Epithelial cell of esophagus (primary cell): ENCODE data around the gene NSUN4.
A peak's percentile ranks its signal among the peaks of the same experiment; 100 is the strongest.
"Not testable (repeated sequence)": the region's sequence is repeated elsewhere in the genome, so short reads cannot be mapped to it uniquely, and the experiment has no call there.

Experiments used
- DNase-seq: peaks from one replicate; pipeline ENCODE4 v3.0.0; 2010; ENCODE audit warnings: low read depth
- H3K4me3 ChIP-seq: 2 replicates; pipeline ENCODE4 v1.5.1; 2011; ENCODE audit warnings: mild to moderate bottlenecking, low read length, control low read depth
- CTCF ChIP-seq: IDR thresholded peaks from 2 replicates; pipeline ENCODE4 v1.5.1; 2011; ENCODE audit warnings: low read depth, mild to moderate bottlenecking, low read length, control low read depth, inconsistent platforms; ENCODE audit not compliant: insufficient read depth; ENCODE audit errors: missing control alignments

NSUN4 gene

GRCh38 chr1:46315669-46316403 lies 24.8 kb upstream of the NSUN4 start:
- no peak for TF ChIP-seq CTCF
- no peak overlapping the region for H3K4me3 ChIP-seq
- peak; percentile 68 for DNase-seq

- TF ChIP-seq CTCF, result no peak
- H3K4me3 ChIP-seq, result no peak overlapping the region
- no peak for DNase-seq
Measured at GRCh38 chr1:46317323-46317722, 23.3 kb upstream of the NSUN4 start.

GRCh38 chr1:46319301-46319700 lies 21.3 kb upstream of the NSUN4 start:
- not testable (repeated sequence) for DNase-seq, H3K4me3 ChIP-seq

GRCh38 chr1:46319960-46320914 lies 20.4 kb upstream of the NSUN4 start:
- H3K4me3 ChIP-seq, DNase-seq: not testable (repeated sequence)

- not testable (repeated sequence) for H3K4me3 ChIP-seq, DNase-seq
Measured at GRCh38 chr1:46322191-46322590, 18.4 kb upstream of the NSUN4 start.

- not testable (repeated sequence) for DNase-seq, H3K4me3 ChIP-seq
Measured at GRCh38 chr1:46325285-46326076, 15.1 kb upstream of the NSUN4 start.

GRCh38 chr1:46328182-46328581 lies 12.4 kb upstream of the NSUN4 start:
- not testable (repeated sequence) for H3K4me3 ChIP-seq, DNase-seq

GRCh38 chr1:46329807-46330206 lies 10.8 kb upstream of the NSUN4 start:
- H3K4me3 ChIP-seq, DNase-seq: not testable (repeated sequence)

GRCh38 chr1:46330381-46330780 lies 10.2 kb upstream of the NSUN4 start:
- H3K4me3 ChIP-seq, DNase-seq: not testable (repeated sequence)

GRCh38 chr1:46331786-46332540 lies 8.6 kb upstream of the NSUN4 start:
- DNase-seq, H3K4me3 ChIP-seq: not testable (repeated sequence)
